Stimulated activated CD4-positive, alpha-beta T cell treated with anti-CD3 and anti-CD28 coated beads, Interleukin-2, amount 100 ng/mL, for 24 hours (primary cell): ENCODE data around the gene PHACTR1.
"Not testable (repeated sequence)": the region's sequence is repeated elsewhere in the genome, so short reads cannot be mapped to it uniquely, and the experiment has no call there.

Source experiments
- DNase-seq, 2 donors: peaks; one replicate each; pipeline ENCODE4 v3.0.0-alpha.2; 2020

Gene PHACTR1

GRCh38 chr6:12716298-12716916 is at the start of gene PHACTR1:
Gene PHACTR1, plus strand, starts transcription at chr6:12716767.
- no peak for DNase-seq

DNA sequence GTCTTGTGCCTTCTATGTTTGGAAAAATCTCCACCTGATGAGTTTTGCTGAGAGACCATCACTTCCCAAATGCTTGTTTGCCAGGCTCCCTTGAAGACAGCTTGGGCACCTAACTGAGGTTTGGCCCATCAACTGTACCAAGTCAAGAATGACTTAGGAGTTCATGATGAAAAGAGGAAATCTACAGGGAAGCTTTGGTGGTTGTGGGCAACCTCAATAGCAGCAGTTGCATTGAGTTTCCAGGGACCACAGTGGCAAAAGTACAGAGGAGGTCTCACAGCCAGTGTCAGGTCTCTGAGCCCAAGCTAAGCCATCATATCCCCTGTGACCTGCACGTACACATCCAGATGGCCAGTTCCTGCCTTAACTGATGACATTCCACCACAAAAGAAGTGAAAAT is 49.7 kb upstream of the PHACTR1 start:
- DNase-seq: no peak

- no peak for DNase-seq
Observed at GRCh38 chr6:12675931-12676330, 40.6 kb upstream of the PHACTR1 start.

DNA sequence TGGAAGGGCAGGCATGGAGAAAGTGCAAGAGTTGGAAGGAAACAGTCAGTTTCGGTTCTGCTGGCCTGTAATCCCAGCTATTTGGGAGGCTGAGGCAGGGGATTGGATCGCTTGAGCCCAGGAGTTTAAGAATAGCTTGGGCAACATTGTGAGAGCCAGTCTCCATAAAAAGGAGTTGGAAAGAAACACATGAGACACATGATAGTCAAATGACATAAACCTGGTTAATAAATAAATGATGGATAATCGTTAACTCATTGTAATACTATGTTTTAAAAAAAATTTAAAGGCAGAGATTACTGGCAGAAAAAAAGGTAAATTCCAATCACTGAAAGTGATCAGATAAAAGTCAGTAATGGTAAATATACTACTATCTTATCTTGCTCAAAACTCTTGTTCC is 37.2 kb upstream of the PHACTR1 start:
- DNase-seq: no peak

DNA sequence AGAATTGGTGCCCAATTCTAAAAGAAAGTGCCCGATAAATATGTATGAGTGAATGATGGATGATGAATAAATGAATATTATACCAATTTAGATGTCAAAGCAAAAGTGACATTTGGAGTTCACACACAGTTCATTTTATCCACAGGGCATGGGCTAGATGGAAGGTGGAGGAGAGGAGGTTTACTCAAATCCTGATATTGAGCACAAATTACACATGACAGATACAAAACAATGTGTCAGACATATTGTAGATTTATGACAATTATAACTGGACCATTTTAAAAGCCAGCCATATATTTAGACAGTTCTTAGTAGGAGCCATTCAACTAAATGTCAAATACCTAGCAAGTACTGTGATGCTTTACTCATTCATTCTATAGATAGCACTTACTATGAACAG is 23.4 kb upstream of the PHACTR1 start:
- no peak for DNase-seq

GRCh38 chr6:12698298-12698697 is 18.3 kb upstream of the PHACTR1 start:
- no peak for DNase-seq

GRCh38 chr6:12704946-12705345 is 11.6 kb upstream of the PHACTR1 start:
- DNase-seq: no peak

- DNase-seq: no peak
Observed at GRCh38 chr6:12709116-12709515, 7.5 kb upstream of the PHACTR1 start.

- no peak for DNase-seq
Observed at GRCh38 chr6:12709556-12710232, 6.9 kb upstream of the PHACTR1 start.

- no peak for DNase-seq
Observed at GRCh38 chr6:12710921-12711320, 5.6 kb upstream of the PHACTR1 start.

- no peak for DNase-seq
Observed at GRCh38 chr6:12714022-12714421, 2.5 kb upstream of the PHACTR1 start.

GRCh38 chr6:12715437-12715836 is 1.1 kb upstream of the PHACTR1 start:
- DNase-seq: no peak

- no peak for DNase-seq
Observed at GRCh38 chr6:12717356-12717755, 789 bp downstream of the PHACTR1 start.

DNA sequence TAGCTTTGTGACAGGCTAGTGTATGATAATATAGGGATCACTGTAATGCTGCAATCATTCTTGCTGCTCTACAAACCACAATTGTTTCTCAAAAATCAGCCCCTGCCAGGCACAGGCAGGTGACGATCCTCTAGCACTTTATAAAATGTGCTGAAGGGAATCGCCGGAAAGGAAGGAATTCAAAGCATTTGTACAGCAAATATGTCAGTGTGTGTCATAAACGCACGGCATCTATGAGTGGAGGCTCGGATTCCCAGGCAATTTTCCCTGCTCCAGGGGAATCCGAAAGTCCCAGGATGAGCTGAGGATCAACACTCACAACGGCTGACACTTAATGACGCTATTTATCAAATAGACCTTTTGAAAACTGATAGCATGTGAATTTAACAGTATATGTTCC is 1.4 kb downstream of the PHACTR1 start:
- DNase-seq: no peak

DNA sequence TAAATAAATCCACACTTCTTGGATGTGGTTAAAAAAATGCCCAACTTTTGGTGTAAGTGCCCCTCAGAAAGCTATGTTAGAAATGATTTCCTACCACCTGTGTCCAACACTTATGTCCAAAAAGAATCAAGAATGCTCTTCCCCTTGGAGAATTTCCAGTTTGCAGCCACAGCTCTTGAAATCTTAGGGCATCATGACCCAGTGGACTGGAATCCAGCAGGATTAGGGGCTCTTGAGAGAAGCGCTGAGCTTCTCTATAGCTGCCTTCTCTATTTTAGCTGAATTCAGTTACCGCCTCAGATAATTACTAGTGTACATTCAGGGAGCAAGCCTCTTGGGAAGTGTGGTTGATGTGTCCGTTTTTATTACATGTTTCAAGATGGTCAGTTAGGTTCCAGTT is 2.5 kb downstream of the PHACTR1 start:
- DNase-seq: no peak

GRCh38 chr6:12720310-12720709 is 3.7 kb downstream of the PHACTR1 start:
- DNase-seq: no peak

DNA sequence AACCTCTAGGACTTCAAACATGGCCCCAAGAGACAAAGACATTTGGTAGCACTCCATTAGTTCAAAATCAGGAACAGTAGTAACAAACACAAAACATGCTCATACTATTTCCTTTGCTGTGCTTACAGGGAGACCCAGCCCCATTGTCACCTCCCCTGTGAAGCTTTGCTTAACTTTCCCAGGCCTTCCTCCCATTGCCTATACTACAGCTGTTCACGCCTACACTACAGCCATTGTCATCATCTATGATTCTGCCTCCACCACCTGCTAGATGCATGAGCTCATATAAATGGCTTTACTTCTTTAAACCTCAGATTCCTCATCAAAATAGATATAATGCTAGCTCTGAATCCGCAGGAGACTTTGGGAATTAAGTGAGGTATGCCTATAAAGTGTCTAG is 8.7 kb downstream of the PHACTR1 start:
- no peak for DNase-seq

DNA sequence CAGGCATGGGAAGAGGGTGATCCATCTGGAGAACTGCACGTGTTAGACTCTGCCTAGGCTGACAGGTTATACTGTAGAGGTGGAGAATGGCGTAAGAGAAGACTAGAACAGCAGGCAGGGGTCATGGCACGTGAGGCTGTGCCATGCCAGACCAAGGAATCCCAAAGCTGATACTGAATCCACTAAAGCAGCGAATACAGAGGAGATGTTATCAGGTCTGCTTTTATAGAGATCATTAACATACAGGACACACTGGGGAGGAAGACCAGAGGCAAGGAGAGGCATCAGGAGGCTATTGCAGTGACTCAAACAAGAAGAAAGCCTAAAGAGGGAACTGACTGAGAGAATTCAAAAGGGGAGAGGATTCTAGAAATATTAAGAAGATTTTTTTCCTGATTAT is 12.9 kb downstream of the PHACTR1 start:
- DNase-seq: no peak

DNA sequence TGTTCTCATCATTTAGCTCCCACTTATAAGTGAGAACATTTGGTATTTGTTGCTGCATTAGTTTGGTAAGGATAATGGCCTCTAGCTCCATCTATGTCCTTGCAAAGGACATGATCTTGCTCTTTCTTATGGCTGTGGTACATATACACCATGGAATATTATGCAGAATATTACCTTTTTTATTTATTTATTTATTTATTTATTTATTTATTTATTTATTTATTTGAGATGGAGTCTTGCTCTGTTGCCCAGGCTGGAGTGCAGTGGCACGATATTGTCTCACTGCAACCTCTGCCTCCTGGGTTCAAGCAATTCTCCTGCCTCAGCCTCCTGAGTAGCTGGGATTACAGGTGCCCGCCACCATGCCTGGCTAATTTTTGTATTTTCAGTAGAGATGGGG is 14.2 kb downstream of the PHACTR1 start:
- not testable (repeated sequence) for DNase-seq

DNA sequence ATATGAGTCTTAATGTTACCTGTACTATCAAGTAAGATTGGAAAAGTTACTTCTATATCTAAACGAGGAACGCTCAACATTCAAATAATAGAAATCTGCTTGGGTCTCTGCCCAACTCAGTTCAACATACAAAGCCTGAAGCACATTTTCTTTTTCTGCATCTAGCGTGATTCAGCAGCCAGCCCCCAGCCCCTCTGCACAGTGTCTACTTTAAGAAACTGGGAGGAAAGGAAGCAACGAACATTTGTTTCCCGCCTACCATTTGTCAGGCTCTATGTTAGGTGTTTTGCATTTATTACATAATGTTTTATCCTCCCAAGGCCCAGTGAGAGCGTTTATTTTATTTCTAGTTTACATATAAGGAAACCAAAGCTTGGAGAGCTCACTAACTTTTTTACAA is 17.3 kb downstream of the PHACTR1 start:
- no peak for DNase-seq

DNA sequence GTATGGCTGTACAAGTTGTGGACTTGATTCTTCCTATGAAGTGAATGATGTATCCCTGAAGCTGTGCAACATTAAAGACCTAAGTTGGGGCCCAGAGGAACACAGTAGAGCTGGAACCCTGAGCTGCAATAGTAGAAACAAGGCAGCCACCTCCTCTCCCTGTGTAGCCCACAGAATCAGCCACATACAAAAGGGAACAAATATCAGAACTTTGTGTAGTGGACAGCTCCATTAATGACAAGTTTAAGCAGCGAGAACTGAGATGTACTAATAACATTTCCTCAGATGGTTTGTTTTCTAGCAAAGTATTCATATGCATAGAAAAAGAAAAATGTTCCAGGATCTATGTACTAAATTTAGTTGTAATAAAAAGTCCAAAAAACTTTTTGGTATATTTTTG is 19.2 kb downstream of the PHACTR1 start:
- no peak for DNase-seq

DNA sequence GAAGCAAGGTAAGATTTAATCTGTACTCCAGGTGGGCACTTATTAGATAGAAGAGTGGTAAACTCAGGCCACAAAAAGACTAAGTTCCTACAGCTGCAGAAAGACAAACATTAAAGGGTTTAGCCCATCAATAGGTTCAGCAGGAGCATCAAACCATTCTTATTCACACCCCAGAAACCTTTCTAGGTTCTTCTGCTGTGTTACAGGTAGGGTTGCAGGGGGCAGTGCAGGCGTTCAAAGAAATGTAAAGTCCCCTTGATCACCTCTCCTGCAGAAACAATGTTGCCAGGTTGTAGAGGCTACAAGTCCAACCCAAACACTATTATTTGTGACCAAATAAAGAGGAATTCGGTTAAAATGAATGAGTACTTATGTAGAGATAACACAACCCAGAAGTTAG is 31.8 kb downstream of the PHACTR1 start:
- no peak for DNase-seq

- no peak for DNase-seq
Observed at GRCh38 chr6:12748815-12749521, 32.4 kb downstream of the PHACTR1 start.
